Measurements from ENCODE around the gene ECHS1. TPM values are rescaled to one million over a fixed set of nuclear protein-coding genes. Genes with fewer than 3 reads are reported as not detected.
"Not testable (repeated sequence)": the region's sequence is repeated elsewhere in the genome, so short reads cannot be mapped to it uniquely, and the experiment has no call there.

Gene ECHS1
- total RNA-seq: 10 to 100 TPM; 45.8 to 48.7 TPM

DNA sequence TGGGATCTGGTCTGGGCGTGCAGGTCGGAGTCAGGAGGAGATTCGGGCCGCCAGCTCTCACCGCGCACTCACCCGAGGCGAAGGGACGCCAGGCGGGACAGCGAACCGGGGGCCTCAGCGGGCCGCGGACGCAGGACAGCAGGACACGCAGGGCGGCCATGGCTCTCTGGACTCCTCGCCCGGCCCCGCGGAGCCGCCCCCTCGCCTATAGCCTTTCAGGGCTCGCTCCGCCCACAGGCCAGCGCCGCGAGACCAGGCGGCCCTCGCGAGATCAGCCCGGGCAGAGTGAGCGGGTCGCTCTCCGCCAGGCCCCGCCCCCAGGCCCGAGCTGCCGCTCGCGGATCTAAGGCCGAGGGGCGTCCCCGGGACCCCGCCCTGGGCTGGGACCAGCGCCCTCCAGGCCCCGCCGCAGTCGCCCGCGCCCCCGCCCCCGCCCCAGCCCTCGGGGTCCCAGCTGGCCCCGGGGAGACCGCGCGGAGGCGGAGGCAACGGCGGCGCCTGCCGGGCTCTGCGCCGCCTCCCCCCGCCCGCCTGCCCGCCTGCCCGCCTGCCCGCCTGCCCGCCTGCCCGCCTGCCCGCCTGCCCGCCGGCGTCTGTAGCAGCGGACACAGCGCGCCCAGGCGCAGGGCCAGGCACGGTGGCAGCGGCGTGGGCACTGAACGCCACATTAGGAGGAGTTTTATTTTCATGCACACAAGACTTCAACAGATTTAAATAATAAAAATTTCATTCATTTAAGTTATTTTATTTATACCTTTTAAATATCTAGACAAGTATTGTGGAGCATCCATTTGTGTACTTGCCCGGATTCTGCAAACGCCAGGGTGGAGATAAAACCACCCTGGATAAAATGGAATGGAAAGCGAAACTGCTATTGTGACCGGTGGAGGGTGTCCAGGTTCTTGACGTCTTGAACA is at the start of gene ECHS1:
ECHS1 (minus strand) TSS at position 181 of the 917 bp plus-strand sequence; CDS start at position 160, 21 bp downstream.
- intact Hi-C loops (cut with micrococcal nuclease): loop anchor here (1.0 to 5.0 kb wide), 4 partner anchors 16 to 46 kb away; partner anchors contain the start of gene MTG1
- H3K27me3 Mint-ChIP-seq (ENCODE audit: low read depth): no peaks in the 10 kb centered on the region
- CTCF ChIA-PET: no interaction called here
- no peaks in the 10 kb centered on the region for H3K9me3 Mint-ChIP-seq
- H3K27ac Mint-ChIP-seq: no peak within 1 kb of the TSS
- peak; percentile 96 for DNase-seq
- peaks cover 13% of the 10 kb centered on the region for H3K4me1 Mint-ChIP-seq (ENCODE audit: low read depth)
- H3K4me3 Mint-ChIP-seq: peak within 1 kb of the TSS; percentile 77
- no peaks in the 10 kb centered on the region for H3K36me3 Mint-ChIP-seq (ENCODE audit: low read depth)

DNA sequence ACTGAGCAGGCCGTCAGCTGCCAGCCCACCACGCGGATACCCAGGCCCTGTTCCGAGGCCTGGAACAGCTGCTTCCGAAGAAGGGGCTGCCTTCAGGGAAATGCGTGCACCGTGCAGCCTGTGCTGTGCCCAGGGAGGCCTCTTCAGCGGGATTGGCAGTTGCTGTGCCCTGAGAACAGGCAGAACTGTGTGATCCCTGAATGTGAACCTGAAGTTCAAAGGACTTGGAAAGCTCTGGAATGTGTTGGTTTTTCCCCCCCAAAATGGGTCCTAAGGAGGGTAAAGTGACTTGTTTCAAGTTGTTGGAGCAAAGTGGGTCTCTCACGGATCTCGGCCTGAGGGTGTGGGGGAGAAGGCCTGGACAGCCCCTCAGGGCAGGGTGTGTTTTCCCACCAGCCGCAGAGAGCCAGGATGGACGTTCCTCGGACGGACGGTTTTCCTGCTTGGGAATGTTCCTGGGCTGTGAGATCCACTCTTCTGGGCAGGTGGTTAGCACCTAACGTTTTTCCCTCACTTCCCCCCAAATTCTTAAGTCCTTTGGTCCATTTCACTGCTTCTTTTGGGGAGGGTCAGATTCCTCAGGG is 49.2 kb upstream of the ECHS1 start:
- no peaks in the 10 kb centered on the region for H3K9me3 Mint-ChIP-seq
- no peaks in the 10 kb centered on the region for H3K27me3 Mint-ChIP-seq (ENCODE audit: low read depth)
- CTCF ChIA-PET: interaction anchor here (0.7 to 1.0 kb wide), 3 partner anchors 10 to 93 kb away, joined by 3 to 5 read pairs (median 4); no protein-coding TSS in a partner anchor
- H3K36me3 Mint-ChIP-seq (ENCODE audit: low read depth): peaks cover 8% of the 10 kb centered on the region
- intact Hi-C loops (cut with micrococcal nuclease): no loop called here
- H3K4me1 Mint-ChIP-seq (ENCODE audit: low read depth): peaks cover 2% of the 10 kb centered on the region
- no peak overlapping the region for H3K27ac Mint-ChIP-seq
- no peak for DNase-seq
- no peak overlapping the region for H3K4me3 Mint-ChIP-seq

DNA sequence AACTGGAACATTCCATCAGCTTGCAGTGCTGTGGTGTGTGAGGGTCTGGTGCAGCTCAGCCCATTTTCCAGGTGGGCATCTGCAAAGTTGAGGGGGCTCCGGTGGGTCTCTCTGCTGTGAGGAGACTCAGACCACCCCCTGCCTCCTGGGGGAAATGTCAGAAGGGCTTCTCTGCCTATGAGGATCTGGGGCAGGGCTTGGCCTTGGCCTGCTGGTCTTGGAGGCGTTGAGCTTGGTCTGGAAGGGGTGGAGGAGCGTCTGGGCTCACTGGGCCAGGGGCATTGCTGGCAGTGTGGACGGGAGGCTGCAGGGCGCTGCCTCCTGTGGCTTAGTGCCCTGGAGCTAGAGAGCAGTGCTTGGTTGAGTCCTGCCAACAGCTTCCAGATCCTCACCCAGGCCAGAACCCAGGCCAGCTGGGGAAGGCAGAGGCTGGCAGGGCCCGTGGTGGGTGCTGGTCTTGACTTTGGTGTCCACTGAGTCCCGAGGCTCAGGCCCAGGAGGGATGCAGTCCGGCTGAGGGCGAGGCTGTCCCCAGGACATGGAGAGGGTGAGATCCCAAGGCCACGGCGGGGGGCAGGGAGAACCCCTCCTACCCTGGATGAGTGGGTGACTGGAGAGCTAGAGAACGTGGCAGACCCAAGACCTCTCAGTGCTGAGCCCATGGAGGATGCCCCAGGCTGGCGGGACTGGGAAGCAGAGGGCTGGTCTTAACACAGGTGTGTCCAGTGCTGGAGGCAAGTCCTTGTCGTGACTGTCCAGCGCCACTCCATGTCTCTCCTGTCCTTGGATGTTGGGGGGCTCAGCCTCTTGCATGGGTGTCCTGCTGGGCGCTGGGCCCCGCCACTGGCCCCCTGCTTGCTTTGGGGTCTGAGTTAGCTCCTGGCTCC is 48.4 kb upstream of the ECHS1 start:
- peaks cover 8% of the 10 kb centered on the region for H3K36me3 Mint-ChIP-seq (ENCODE audit: low read depth)
- no peaks in the 10 kb centered on the region for H3K27me3 Mint-ChIP-seq (ENCODE audit: low read depth)
- no peak overlapping the region for H3K4me3 Mint-ChIP-seq
- peaks cover 2% of the 10 kb centered on the region for H3K4me1 Mint-ChIP-seq (ENCODE audit: low read depth)
- DNase-seq: no peak
- no peaks in the 10 kb centered on the region for H3K9me3 Mint-ChIP-seq
- intact Hi-C loops (cut with micrococcal nuclease): no loop called here
- H3K27ac Mint-ChIP-seq: no peak overlapping the region
- CTCF ChIA-PET: interaction anchor here (0.7 to 1.0 kb wide), 3 partner anchors 10 to 92 kb away, joined by 3 to 5 read pairs (median 4); no protein-coding TSS in a partner anchor

DNA sequence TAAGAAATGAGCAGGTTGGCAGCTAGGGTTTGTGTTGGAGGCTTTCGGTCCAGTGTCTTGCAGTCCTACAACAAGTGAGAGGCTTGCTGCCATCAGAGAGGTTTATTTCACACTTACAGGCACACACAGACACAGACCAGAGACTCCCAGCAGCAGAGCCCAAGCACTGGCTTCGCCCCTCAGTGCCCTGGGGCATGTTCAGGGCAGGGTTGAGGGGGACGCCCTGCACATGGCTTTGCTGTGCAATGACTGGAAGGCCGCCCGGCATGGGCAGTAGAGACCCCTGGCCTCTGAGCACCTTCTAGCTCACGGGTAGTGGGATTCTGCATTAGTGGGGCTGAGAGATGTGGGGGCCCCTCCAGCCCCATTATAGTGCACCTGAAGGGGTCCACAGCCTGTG is 47.4 kb upstream of the ECHS1 start:
- peaks cover 13% of the 10 kb centered on the region for H3K36me3 Mint-ChIP-seq (ENCODE audit: low read depth)
- H3K4me3 Mint-ChIP-seq: no peak overlapping the region
- intact Hi-C loops (cut with micrococcal nuclease): no loop called here
- no peak for DNase-seq
- H3K27me3 Mint-ChIP-seq (ENCODE audit: low read depth): no peaks in the 10 kb centered on the region
- no peak overlapping the region for H3K27ac Mint-ChIP-seq
- peaks cover 2% of the 10 kb centered on the region for H3K4me1 Mint-ChIP-seq (ENCODE audit: low read depth)
- CTCF ChIA-PET: interaction anchor here (1.0 kb wide), 1 partner anchor 113 kb away, joined by 3 read pairs; no protein-coding TSS in a partner anchor
- peaks cover 3% of the 10 kb centered on the region for H3K9me3 Mint-ChIP-seq

DNA sequence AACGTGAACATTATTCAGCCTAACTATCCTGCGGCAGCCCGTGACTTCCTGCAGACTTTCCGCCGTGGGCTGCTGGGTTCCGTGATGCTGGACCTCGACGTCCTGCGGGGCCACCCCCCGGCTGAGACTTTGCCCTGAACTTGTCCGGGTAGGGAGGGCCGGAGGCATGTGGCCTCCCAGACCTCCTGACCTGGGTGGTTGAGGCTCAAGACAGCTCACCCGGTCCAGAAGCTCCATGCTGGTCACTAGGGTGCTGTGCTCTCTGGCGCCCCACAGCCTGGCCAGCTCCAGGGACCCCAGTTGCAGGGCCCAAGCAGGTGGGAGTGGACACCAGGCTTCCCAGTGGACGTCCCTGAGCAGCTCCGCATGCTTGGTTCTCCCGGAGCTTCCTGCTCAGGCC is 46.9 kb upstream of the ECHS1 start:
- CTCF ChIA-PET: interaction anchor here (1.0 to 1.5 kb wide), 2 partner anchors 90 to 113 kb away, joined by 3 to 4 read pairs; no protein-coding TSS in a partner anchor
- Mint-ChIP-seq H3K9me3 (peaks cover 7% of the 10 kb centered on the region), H3K4me3 (no peak overlapping the region), H3K27me3 (ENCODE audit: low read depth) (no peaks in the 10 kb centered on the region), H3K27ac (no peak overlapping the region), H3K4me1 (ENCODE audit: low read depth) (peaks cover 2% of the 10 kb centered on the region), H3K36me3 (ENCODE audit: low read depth) (peaks cover 19% of the 10 kb centered on the region)
- no peak for DNase-seq
- intact Hi-C loops (cut with micrococcal nuclease): no loop called here

DNA sequence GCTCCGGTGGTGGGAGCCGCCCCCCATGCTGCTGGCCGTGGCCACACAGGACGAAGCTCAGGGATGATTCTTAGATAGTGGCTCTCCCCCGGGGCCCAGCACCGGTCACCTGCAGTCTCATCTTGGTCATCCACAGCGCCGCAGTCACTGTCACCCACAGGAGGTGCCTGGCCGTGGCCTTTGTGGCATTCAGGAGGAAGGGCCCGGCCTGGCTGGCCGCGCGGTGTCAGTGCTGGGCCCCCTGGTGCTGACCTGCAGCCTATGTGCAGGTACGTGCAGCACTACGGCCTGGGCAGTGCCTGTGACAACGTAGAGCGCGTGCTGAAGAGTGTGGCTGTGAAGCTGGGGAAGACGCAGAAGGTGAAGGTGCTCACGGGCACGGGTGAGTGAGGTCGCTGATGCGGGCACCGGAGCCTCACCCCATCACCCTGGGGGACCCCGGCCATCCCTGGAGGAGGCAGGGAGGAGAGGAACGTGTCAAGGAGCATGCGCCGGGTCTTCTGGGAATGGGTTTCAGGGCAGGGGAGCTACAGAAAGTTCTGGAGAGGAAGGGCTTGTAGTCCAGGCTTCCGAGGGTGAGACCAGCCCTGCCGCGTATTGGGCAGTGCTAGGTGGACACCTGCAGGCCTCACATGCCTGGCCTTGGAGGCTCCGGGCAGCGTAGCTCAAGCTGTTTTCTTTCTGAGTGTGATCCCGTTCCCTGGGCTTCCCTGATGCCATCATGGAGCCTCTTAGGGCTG is 46.2 kb upstream of the ECHS1 start:
- Mint-ChIP-seq H3K27me3 (ENCODE audit: low read depth) (no peaks in the 10 kb centered on the region), H3K36me3 (ENCODE audit: low read depth) (peaks cover 24% of the 10 kb centered on the region), H3K4me3 (no peak overlapping the region), H3K9me3 (peaks cover 7% of the 10 kb centered on the region), H3K4me1 (ENCODE audit: low read depth) (peaks cover 2% of the 10 kb centered on the region), H3K27ac (no peak overlapping the region)
- intact Hi-C loops (cut with micrococcal nuclease): no loop called here
- no peak for DNase-seq
- CTCF ChIA-PET: interaction anchor here (1.0 to 1.5 kb wide), 2 partner anchors 90 to 112 kb away, joined by 3 to 4 read pairs; no protein-coding TSS in a partner anchor

DNA sequence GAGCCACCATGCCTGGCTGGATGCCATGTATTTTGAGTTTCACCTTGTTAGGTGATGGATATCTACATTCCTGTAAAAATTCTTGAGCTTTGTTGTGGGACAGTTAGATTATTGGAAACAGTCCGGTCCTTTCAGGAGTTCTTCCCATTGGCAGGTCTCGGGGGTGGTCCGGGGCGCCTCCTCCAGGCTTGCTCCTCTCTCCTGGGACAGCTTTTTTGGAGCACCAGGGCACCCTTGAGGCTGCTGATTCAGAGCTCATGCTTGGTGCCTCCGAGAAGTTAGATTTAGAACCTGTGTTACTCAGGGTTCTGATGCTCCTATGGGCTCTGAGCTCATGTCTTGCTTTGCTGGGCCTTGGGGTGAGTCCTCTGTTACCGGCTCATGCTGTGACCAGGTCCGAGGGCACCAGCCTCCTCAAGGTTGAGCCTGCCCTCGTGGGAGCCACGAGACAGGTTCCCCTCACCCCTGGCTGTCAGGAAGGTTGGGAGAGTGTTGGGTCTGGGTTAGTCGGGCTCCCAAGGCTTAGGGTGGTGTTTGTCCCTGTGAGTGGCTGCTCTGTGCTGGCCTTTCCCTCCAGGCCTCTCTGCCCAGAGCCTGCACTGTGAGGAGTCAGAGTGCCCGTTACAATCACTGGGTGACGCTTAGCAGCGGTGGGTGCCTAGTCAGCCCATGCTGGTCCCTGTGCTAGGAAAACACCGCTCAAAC is 45.3 kb upstream of the ECHS1 start:
- CTCF ChIA-PET: no interaction called here
- DNase-seq: no peak
- intact Hi-C loops (cut with micrococcal nuclease): no loop called here
- Mint-ChIP-seq H3K9me3 (peaks cover 9% of the 10 kb centered on the region), H3K27ac (no peak overlapping the region), H3K36me3 (ENCODE audit: low read depth) (peaks cover 28% of the 10 kb centered on the region), H3K4me1 (ENCODE audit: low read depth) (peaks cover 2% of the 10 kb centered on the region), H3K4me3 (no peak overlapping the region), H3K27me3 (ENCODE audit: low read depth) (no peaks in the 10 kb centered on the region)

DNA sequence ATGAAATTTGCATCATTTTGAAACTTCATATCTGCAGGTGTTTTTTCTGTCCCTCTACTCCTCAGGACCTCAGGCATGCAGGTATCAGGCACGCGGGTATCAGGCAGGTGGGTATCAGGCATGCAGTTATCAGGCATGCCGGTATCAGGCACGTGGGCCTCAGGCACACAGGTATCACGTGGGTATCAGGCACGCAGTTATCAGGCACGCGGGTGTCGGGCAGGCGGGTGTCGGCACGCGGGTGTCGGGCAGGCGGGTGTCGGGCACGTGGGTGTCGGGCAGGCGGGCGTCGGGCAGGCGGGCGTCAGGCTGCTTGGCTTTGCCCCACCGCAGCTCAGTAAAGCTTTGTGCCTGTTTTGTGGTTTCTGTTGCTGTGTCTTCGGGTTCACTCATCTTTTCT is 42.6 kb upstream of the ECHS1 start:
- no peak for DNase-seq
- no peaks in the 10 kb centered on the region for H3K4me1 Mint-ChIP-seq (ENCODE audit: low read depth)
- CTCF ChIA-PET: interaction anchor here (1.1 kb wide), 1 partner anchor 22 kb away, joined by 3 read pairs; no protein-coding TSS in a partner anchor
- H3K27me3 Mint-ChIP-seq (ENCODE audit: low read depth): no peaks in the 10 kb centered on the region
- H3K4me3 Mint-ChIP-seq: no peak overlapping the region
- no peak overlapping the region for H3K27ac Mint-ChIP-seq
- H3K9me3 Mint-ChIP-seq: peaks cover 29% of the 10 kb centered on the region
- H3K36me3 Mint-ChIP-seq (ENCODE audit: low read depth): peaks cover 52% of the 10 kb centered on the region
- intact Hi-C loops (cut with micrococcal nuclease): no loop called here

DNA sequence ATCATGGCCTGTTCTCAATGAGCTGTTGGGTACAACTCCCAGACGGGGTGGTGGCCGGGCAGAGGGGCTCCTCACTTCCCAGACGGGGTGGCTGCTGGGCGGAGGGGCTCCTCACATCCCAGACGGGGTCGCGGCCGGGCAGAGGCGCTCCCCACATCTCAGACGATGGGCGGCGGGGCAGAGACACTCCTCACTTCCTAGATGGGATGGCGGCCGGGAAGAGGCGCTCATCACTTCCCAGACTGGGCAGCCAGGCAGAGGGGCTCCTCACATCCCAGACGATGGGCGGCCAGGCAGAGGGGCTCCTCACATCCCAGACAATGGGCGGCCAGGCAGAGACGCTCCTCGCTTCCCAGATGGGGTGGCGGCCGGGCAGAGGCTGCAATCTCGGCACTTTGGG is 41.2 kb upstream of the ECHS1 start:
- CTCF ChIA-PET; H3K27me3 Mint-ChIP-seq (ENCODE audit: low read depth); H3K27ac Mint-ChIP-seq; intact Hi-C loops (cut with micrococcal nuclease); H3K4me1 Mint-ChIP-seq (ENCODE audit: low read depth); DNase-seq; H3K4me3 Mint-ChIP-seq: not testable (repeated sequence)
- Mint-ChIP-seq H3K36me3 (ENCODE audit: low read depth) (peaks cover 63% of the 10 kb centered on the region), H3K9me3 (peaks cover 31% of the 10 kb centered on the region)

DNA sequence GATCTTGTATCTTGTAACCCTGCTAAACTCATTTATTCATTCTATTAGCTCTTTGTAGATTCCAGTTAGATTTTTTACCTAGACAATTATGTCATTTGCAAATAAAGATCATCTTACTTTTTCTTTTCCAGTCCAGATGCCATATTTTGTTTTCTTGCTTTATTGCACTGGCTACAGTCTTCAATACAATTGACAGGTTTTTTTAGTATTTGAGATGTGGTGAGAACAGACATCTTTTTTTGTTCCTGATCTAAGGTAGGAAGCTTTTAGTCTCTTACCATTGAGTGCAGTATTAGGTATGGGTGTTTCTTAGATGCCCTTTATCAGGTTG is 39.2 kb upstream of the ECHS1 start:
- CTCF ChIA-PET: interaction anchor here (0.7 to 1.3 kb wide), 2 partner anchors 9 to 192 kb away, joined by 3 to 4 read pairs; no protein-coding TSS in a partner anchor

More for the DNA sequence above, 39.2 kb upstream of the ECHS1 start:
- H3K36me3 Mint-ChIP-seq (ENCODE audit: low read depth): peaks cover 76% of the 10 kb centered on the region
- no peaks in the 10 kb centered on the region for H3K27me3 Mint-ChIP-seq (ENCODE audit: low read depth)
- peaks cover 11% of the 10 kb centered on the region for H3K4me1 Mint-ChIP-seq (ENCODE audit: low read depth)
- no peak for DNase-seq
- H3K4me3 Mint-ChIP-seq: no peak overlapping the region
- intact Hi-C loops (cut with micrococcal nuclease): no loop called here
- no peak overlapping the region for H3K27ac Mint-ChIP-seq
- H3K9me3 Mint-ChIP-seq: peaks cover 38% of the 10 kb centered on the region

Measured in activated naive CD4-positive, alpha-beta T cell treated with anti-CD3 and anti-CD28 coated beads for 36 hours (primary cell).